ENCODE measurements around the gene DNAJC16.
A peak's percentile ranks its signal among the peaks of the same experiment; 100 is the strongest.

Gene DNAJC16

DNA sequence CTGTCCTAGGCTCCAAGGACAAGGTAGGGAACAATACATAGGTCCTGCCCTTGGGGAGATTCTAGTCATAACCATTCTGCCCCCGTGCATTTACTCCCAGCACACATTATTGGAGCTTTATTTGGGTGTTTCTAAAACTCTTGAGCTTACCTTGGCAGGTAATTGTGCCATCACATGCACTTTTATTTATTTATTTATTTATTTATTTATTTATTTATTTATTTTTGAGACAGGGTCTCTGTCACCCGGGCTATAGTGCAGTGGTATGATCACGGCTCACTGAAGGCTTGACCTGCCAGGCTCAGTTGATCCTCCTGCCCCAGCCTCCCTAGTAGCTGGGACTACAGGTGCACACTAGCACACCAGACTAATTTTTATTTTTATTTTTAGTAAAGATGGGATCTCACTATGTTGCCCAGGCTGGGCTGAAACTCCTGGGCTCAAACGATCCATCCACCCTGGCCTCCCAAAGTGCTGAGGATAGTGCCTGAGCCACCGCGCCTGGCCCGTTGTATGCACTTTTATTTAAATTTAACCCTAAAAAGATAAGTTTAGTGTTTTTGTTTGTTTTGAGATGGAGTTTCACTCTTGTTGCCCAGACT, 49.0 kb downstream of the DNAJC16 start (continued):
- TF ChIP-seq, protein P1, sequence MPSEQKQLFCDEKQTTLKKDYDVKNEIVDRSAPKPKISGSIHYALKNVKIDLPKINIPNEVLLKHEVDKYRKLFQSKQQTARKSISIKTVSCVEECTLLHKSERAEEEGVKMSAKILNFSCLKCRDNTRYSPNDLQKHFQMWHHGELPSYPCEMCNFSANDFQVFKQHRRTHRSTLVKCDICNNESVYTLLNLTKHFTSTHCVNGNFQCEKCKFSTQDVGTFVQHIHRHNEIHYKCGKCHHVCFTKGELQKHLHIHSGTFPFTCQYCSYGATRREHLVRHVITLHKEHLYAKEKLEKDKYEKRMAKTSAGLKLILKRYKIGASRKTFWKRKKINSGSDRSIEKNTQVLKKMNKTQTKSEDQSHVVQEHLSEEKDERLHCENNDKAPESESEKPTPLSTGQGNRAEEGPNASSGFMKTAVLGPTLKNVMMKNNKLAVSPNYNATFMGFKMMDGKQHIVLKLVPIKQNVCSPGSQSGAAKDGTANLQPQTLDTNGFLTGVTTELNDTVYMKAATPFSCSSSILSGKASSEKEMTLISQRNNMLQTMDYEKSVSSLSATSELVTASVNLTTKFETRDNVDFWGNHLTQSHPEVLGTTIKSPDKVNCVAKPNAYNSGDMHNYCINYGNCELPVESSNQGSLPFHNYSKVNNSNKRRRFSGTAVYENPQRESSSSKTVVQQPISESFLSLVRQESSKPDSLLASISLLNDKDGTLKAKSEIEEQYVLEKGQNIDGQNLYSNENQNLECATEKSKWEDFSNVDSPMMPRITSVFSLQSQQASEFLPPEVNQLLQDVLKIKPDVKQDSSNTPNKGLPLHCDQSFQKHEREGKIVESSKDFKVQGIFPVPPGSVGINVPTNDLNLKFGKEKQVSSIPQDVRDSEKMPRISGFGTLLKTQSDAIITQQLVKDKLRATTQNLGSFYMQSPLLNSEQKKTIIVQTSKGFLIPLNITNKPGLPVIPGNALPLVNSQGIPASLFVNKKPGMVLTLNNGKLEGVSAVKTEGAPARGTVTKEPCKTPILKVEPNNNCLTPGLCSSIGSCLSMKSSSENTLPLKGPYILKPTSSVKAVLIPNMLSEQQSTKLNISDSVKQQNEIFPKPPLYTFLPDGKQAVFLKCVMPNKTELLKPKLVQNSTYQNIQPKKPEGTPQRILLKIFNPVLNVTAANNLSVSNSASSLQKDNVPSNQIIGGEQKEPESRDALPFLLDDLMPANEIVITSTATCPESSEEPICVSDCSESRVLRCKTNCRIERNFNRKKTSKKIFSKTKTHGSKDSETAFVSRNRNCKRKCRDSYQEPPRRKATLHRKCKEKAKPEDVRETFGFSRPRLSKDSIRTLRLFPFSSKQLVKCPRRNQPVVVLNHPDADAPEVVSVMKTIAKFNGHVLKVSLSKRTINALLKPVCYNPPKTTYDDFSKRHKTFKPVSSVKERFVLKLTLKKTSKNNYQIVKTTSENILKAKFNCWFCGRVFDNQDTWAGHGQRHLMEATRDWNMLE (tag by site-specific recombination; conservative IDR thresholded peaks at IDR 0.05; ENCODE audit: low read depth), result peak; percentile 93
- TF ChIP-seq ZNF121 (tag by site-specific recombination; IDR thresholded peaks at IDR 0.05), result peak; percentile 54; the same call in 1 of the 2 replicates
- TF ChIP-seq ZNF404 (tag by site-specific recombination; IDR thresholded peaks at IDR 0.05), result peak; percentile 75; the same call in 1 of the 2 replicates
- TF ChIP-seq ZNF549 (tag by site-specific recombination; IDR thresholded peaks at IDR 0.05), result no peak
- TF ChIP-seq, protein P2, sequence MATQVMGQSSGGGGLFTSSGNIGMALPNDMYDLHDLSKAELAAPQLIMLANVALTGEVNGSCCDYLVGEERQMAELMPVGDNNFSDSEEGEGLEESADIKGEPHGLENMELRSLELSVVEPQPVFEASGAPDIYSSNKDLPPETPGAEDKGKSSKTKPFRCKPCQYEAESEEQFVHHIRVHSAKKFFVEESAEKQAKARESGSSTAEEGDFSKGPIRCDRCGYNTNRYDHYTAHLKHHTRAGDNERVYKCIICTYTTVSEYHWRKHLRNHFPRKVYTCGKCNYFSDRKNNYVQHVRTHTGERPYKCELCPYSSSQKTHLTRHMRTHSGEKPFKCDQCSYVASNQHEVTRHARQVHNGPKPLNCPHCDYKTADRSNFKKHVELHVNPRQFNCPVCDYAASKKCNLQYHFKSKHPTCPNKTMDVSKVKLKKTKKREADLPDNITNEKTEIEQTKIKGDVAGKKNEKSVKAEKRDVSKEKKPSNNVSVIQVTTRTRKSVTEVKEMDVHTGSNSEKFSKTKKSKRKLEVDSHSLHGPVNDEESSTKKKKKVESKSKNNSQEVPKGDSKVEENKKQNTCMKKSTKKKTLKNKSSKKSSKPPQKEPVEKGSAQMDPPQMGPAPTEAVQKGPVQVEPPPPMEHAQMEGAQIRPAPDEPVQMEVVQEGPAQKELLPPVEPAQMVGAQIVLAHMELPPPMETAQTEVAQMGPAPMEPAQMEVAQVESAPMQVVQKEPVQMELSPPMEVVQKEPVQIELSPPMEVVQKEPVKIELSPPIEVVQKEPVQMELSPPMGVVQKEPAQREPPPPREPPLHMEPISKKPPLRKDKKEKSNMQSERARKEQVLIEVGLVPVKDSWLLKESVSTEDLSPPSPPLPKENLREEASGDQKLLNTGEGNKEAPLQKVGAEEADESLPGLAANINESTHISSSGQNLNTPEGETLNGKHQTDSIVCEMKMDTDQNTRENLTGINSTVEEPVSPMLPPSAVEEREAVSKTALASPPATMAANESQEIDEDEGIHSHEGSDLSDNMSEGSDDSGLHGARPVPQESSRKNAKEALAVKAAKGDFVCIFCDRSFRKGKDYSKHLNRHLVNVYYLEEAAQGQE (tag by site-specific recombination; IDR thresholded peaks at IDR 0.05), result peak; percentile 64; the same call in 1 of the 2 replicates
- TF ChIP-seq ZNF140 (tag by site-specific recombination; IDR thresholded peaks at IDR 0.05), result peak; percentile 93
- TF ChIP-seq, protein P3, sequence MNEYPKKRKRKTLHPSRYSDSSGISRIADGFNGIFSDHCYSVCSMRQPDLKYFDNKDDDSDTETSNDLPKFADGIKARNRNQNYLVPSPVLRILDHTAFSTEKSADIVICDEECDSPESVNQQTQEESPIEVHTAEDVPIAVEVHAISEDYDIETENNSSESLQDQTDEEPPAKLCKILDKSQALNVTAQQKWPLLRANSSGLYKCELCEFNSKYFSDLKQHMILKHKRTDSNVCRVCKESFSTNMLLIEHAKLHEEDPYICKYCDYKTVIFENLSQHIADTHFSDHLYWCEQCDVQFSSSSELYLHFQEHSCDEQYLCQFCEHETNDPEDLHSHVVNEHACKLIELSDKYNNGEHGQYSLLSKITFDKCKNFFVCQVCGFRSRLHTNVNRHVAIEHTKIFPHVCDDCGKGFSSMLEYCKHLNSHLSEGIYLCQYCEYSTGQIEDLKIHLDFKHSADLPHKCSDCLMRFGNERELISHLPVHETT (tag by site-specific recombination; IDR thresholded peaks at IDR 0.05), result 0 out of 2 replicates have a peak, but pooled peaks have one; percentile 37
- TF ChIP-seq ZNF654 (tag by site-specific recombination; IDR thresholded peaks at IDR 0.05; ENCODE audit: low read depth), result peak; percentile 38; the same call in 1 of the 2 replicates
- no peak for TF ChIP-seq MEIS1 (CRISPR knock-in tag; IDR thresholded peaks at IDR 0.05; ENCODE audit: borderline replicate concordance)
- TF ChIP-seq ZNF514 (tag by site-specific recombination; IDR thresholded peaks at IDR 0.05), result 0 out of 2 replicates have a peak, but pooled peaks have one; percentile 46
- peak; percentile 78 for TF ChIP-seq ZNF510 (tag by site-specific recombination; IDR thresholded peaks at IDR 0.05; ENCODE audit: insufficient replicate concordance)
- no peak for TF ChIP-seq ZNF544 (tag by site-specific recombination; IDR thresholded peaks at IDR 0.05)
- TF ChIP-seq, protein P4, sequence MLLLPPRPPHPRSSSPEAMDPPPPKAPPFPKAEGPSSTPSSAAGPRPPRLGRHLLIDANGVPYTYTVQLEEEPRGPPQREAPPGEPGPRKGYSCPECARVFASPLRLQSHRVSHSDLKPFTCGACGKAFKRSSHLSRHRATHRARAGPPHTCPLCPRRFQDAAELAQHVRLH (tag by site-specific recombination; IDR thresholded peaks at IDR 0.05), result 0 out of 2 replicates have a peak, but pooled peaks have one; percentile 46
- TF ChIP-seq ZNF560 (tag by site-specific recombination; IDR thresholded peaks at IDR 0.05; ENCODE audit: borderline replicate concordance), result peak; percentile 89
- no peak for TF ChIP-seq ZNF776 (tag by site-specific recombination; IDR thresholded peaks at IDR 0.05; ENCODE audit: borderline replicate concordance)
- TF ChIP-seq, protein P5, sequence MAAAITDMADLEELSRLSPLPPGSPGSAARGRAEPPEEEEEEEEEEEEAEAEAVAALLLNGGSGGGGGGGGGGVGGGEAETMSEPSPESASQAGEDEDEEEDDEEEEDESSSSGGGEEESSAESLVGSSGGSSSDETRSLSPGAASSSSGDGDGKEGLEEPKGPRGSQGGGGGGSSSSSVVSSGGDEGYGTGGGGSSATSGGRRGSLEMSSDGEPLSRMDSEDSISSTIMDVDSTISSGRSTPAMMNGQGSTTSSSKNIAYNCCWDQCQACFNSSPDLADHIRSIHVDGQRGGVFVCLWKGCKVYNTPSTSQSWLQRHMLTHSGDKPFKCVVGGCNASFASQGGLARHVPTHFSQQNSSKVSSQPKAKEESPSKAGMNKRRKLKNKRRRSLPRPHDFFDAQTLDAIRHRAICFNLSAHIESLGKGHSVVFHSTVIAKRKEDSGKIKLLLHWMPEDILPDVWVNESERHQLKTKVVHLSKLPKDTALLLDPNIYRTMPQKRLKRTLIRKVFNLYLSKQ (tag by site-specific recombination; IDR thresholded peaks at IDR 0.05; ENCODE audit: borderline replicate concordance), result peak; percentile 55; the same call in 1 of the 2 replicates
- peak; percentile 23; the same call in 1 of the 2 replicates for TF ChIP-seq ZBTB21 (tag by site-specific recombination; IDR thresholded peaks at IDR 0.05)
- peak; percentile 95 for TF ChIP-seq ZNF394 (tag by site-specific recombination; IDR thresholded peaks at IDR 0.05; ENCODE audit: borderline replicate concordance)
- TF ChIP-seq ZNF426 (tag by site-specific recombination; IDR thresholded peaks at IDR 0.05), result peak; percentile 94
- TF ChIP-seq, protein P6, sequence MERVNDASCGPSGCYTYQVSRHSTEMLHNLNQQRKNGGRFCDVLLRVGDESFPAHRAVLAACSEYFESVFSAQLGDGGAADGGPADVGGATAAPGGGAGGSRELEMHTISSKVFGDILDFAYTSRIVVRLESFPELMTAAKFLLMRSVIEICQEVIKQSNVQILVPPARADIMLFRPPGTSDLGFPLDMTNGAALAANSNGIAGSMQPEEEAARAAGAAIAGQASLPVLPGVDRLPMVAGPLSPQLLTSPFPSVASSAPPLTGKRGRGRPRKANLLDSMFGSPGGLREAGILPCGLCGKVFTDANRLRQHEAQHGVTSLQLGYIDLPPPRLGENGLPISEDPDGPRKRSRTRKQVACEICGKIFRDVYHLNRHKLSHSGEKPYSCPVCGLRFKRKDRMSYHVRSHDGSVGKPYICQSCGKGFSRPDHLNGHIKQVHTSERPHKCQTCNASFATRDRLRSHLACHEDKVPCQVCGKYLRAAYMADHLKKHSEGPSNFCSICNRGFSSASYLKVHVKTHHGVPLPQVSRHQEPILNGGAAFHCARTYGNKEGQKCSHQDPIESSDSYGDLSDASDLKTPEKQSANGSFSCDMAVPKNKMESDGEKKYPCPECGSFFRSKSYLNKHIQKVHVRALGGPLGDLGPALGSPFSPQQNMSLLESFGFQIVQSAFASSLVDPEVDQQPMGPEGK (tag by site-specific recombination; IDR thresholded peaks at IDR 0.05), result no peak
- TF ChIP-seq ZNF169 (tag by site-specific recombination; IDR thresholded peaks at IDR 0.05), result no peak
- TF ChIP-seq ZNF501 (tag by site-specific recombination; IDR thresholded peaks at IDR 0.05), result 0 out of 2 replicates have a peak, but pooled peaks have one; percentile 46
